ENCODE results near the gene MOB1B. TPM values are rescaled to one million over a fixed set of nuclear protein-coding genes. Genes with fewer than 3 reads are reported as not detected.

MOB1B gene
- total RNA-seq, 1 donor from 2014 or later: 34.6 TPM

GRCh38 chr4:70925899-70926635, 23.9 kb downstream of the MOB1B start:
- DNase-seq (no peak), ATAC-seq (no peak)
- no peak for TF ChIP-seq CTCF (IDR thresholded peaks at IDR 0.05)
- Histone ChIP-seq H3K27ac (no peak overlapping the region), H3K27me3 (ENCODE audit: low read depth) (no peaks in the 10 kb centered on the region), H3K9me3 (no peaks in the 10 kb centered on the region), H3K4me3 (no peak overlapping the region), H3K4me1 (peaks cover 22% of the 10 kb centered on the region), H3K36me3 (no peaks in the 10 kb centered on the region)
- intact Hi-C loops (cut with DNase I): no loop called here

GRCh38 chr4:70927502-70928137, 25.5 kb downstream of the MOB1B start:
- H3K9me3 ChIP-seq: no peaks in the 10 kb centered on the region
- intact Hi-C loops (cut with DNase I): no loop called here
- H3K27me3 ChIP-seq (ENCODE audit: low read depth): no peaks in the 10 kb centered on the region
- H3K36me3 ChIP-seq: no peaks in the 10 kb centered on the region
- H3K4me3 ChIP-seq: no peak overlapping the region
- peak overlapping the region; percentile 41 for H3K27ac ChIP-seq
- DNase-seq (no peak), ATAC-seq (peak; percentile 84 to 90)
- peaks cover 22% of the 10 kb centered on the region for H3K4me1 ChIP-seq
- TF ChIP-seq CTCF (IDR thresholded peaks at IDR 0.05): no peak

- Histone ChIP-seq H3K9me3 (no peaks in the 10 kb centered on the region), H3K36me3 (no peaks in the 10 kb centered on the region), H3K27me3 (ENCODE audit: low read depth) (no peaks in the 10 kb centered on the region), H3K4me1 (peaks cover 21% of the 10 kb centered on the region), H3K27ac (no peak overlapping the region), H3K4me3 (no peak overlapping the region)
- DNase-seq: no peak
- TF ChIP-seq CTCF (IDR thresholded peaks at IDR 0.05): no peak
- intact Hi-C loops (cut with DNase I): no loop called here
- ATAC-seq: no peak
These were observed 28.5 kb downstream of the MOB1B start for GRCh38 chr4:70930530-70931256.

GRCh38 chr4:70931347-70931746, 29.2 kb downstream of the MOB1B start:
- H3K27ac ChIP-seq: no peak overlapping the region
- no peaks in the 10 kb centered on the region for H3K27me3 ChIP-seq (ENCODE audit: low read depth)
- peaks cover 17% of the 10 kb centered on the region for H3K4me1 ChIP-seq
- intact Hi-C loops (cut with DNase I): no loop called here
- H3K9me3 ChIP-seq: no peaks in the 10 kb centered on the region
- H3K36me3 ChIP-seq: no peaks in the 10 kb centered on the region
- ATAC-seq (no peak), DNase-seq (no peak)
- TF ChIP-seq CTCF (IDR thresholded peaks at IDR 0.05): no peak
- no peak overlapping the region for H3K4me3 ChIP-seq

GRCh38 chr4:70932984-70933383, 30.8 kb downstream of the MOB1B start:
- intact Hi-C loops (cut with DNase I): no loop called here
- Histone ChIP-seq H3K4me1 (peaks cover 7% of the 10 kb centered on the region), H3K27me3 (ENCODE audit: low read depth) (no peaks in the 10 kb centered on the region), H3K9me3 (no peaks in the 10 kb centered on the region), H3K27ac (no peak overlapping the region), H3K36me3 (no peaks in the 10 kb centered on the region), H3K4me3 (no peak overlapping the region)
- no peak for DNase-seq
- ATAC-seq: no peak
- TF ChIP-seq CTCF (IDR thresholded peaks at IDR 0.05): no peak

Data from lower lobe of right lung (tissue), 2 donors.